Measurements from ENCODE around the gene TSPOAP1. TPM values are rescaled to one million over a fixed set of nuclear protein-coding genes. Genes with fewer than 3 reads are reported as not detected.

TSPOAP1 gene
- total RNA-seq, 1 experiment from 2014 or later = 4.3 TPM

DNA sequence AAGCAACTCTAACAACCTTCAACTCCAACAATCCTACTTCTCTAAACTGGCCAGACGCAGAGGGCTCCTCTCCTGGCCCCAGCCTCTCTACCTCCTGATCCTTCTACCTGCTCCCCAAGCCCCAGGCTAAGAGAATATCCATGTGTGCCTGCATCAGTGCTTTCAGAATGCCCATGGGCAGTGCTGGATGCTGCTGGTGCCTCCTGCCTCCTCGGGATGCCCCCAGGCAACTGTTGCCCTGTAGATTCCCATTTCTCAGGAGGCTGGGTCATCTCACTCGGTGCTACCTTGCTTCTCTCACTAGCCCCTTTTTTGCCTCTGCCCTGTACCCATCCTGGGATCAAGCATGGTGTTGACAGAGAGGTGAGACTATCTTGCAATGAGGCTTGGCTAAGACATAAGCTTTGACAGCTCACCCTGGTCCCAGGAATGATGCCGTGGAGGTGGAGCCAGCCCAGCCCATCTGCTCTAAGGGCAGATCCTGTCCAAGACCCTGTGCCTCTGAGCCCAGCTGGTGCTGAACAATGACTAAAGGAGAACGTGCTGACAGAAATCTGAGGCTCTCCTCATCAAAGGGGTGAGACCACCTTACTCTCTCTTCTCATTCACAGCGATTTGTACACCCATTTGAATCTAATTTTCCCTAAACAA, 42.8 kb upstream of the TSPOAP1 start:
- Histone ChIP-seq H2AFZ (ENCODE audit: low read length) (no peak overlapping the region), H3K4me2 (ENCODE audit: low read length) (no peak overlapping the region), H3K27me3 (ENCODE audit: low read length) (no peaks in the 10 kb centered on the region), H3K79me2 (ENCODE audit: low read length) (no peaks in the 10 kb centered on the region), H3K27ac (ENCODE audit: low read length) (no peak overlapping the region), H4K20me1 (ENCODE audit: low read length) (no peaks in the 10 kb centered on the region), H3K9me2 (replicated peaks; ENCODE audit: low read length) (no peaks in the 10 kb centered on the region), H3K9ac (ENCODE audit: low read length) (no peak overlapping the region), H3K36me3 (ENCODE audit: low read depth, low read length) (no peaks in the 10 kb centered on the region), H3F3A (ENCODE audit: low read length, unreplicated experiment) (no peaks in the 10 kb centered on the region), H3K4me1 (ENCODE audit: insufficient read depth, low read length) (peaks cover 6% of the 10 kb centered on the region), H3K9me3 (ENCODE audit: low read length) (no peaks in the 10 kb centered on the region), H3K4me3 (ENCODE audit: low read length) (no peak overlapping the region)
- ATAC-seq (no peak), DNase-seq (no peak)
- ChIA-PET POLR2A (ENCODE audit: unreplicated experiment) (no interaction called here), CTCF (no interaction called here)
- BruUV-seq (replicated peaks) = no TSS peak
- TF ChIP-seq EZH2 (IDR thresholded peaks at IDR 0.05; ENCODE audit: low read length, unreplicated experiment) (no peak), CTCF (conservative IDR thresholded peaks at IDR 0.05; ENCODE audit: low read depth, low read length) (no peak)
- intact Hi-C loops (cut with micrococcal nuclease) = no loop called here

GRCh38 chr17:58370716-58371115, 42.1 kb upstream of the TSPOAP1 start:
- H3K27ac ChIP-seq (ENCODE audit: low read length) = no peak overlapping the region
- no peak overlapping the region for H3K4me3 ChIP-seq (ENCODE audit: low read length)
- ATAC-seq = no peak
- H3K9ac ChIP-seq (ENCODE audit: low read length) = no peak overlapping the region
- H3K27me3 ChIP-seq (ENCODE audit: low read length) = no peaks in the 10 kb centered on the region
- no peak overlapping the region for H2AFZ ChIP-seq (ENCODE audit: low read length)
- no peaks in the 10 kb centered on the region for H3F3A ChIP-seq (ENCODE audit: low read length, unreplicated experiment)
- no peaks in the 10 kb centered on the region for H4K20me1 ChIP-seq (ENCODE audit: low read length)
- H3K79me2 ChIP-seq (ENCODE audit: low read length) = no peaks in the 10 kb centered on the region
- TF ChIP-seq EZH2 (IDR thresholded peaks at IDR 0.05; ENCODE audit: low read length, unreplicated experiment) (no peak), CTCF (conservative IDR thresholded peaks at IDR 0.05; ENCODE audit: low read depth, low read length) (no peak), EZH2phosphoT487 (IDR thresholded peaks at IDR 0.05; ENCODE audit: borderline replicate concordance, low read length) (no peak)
- no peaks in the 10 kb centered on the region for H3K9me3 ChIP-seq (ENCODE audit: low read length)
- H3K4me1 ChIP-seq (ENCODE audit: insufficient read depth, low read length) = 0 out of 2 replicates have a peak, but pooled peaks cover 2% of the 10 kb centered on the region
- H3K4me2 ChIP-seq (ENCODE audit: low read length) = no peak overlapping the region
- no peak for DNase-seq
- intact Hi-C loops (cut with micrococcal nuclease) = no loop called here
- ChIA-PET POLR2A (ENCODE audit: unreplicated experiment) (no interaction called here), CTCF (no interaction called here)
- H3K36me3 ChIP-seq (ENCODE audit: low read depth, low read length) = no peaks in the 10 kb centered on the region
- H3K9me2 ChIP-seq (replicated peaks; ENCODE audit: low read length) = no peaks in the 10 kb centered on the region
- no TSS peak for BruUV-seq (replicated peaks)

GRCh38 chr17:58370309-58370708, 41.7 kb upstream of the TSPOAP1 start:
- POLR2A ChIA-PET (ENCODE audit: unreplicated experiment) = no interaction called here
- no peaks in the 10 kb centered on the region for H4K20me1 ChIP-seq (ENCODE audit: low read length)
- CTCF ChIA-PET = no interaction called here
- no peak overlapping the region for H3K4me3 ChIP-seq (ENCODE audit: low read length)
- no TSS peak for BruUV-seq (replicated peaks)
- no peak overlapping the region for H3K27ac ChIP-seq (ENCODE audit: low read length)
- H3K9me2 ChIP-seq (replicated peaks; ENCODE audit: low read length) = no peaks in the 10 kb centered on the region
- TF ChIP-seq EZH2 (IDR thresholded peaks at IDR 0.05; ENCODE audit: low read length, unreplicated experiment) (no peak), EZH2phosphoT487 (IDR thresholded peaks at IDR 0.05; ENCODE audit: borderline replicate concordance, low read length) (no peak), CTCF (conservative IDR thresholded peaks at IDR 0.05; ENCODE audit: low read depth, low read length) (no peak)
- H3K9ac ChIP-seq (ENCODE audit: low read length) = no peak overlapping the region
- no peaks in the 10 kb centered on the region for H3K79me2 ChIP-seq (ENCODE audit: low read length)
- H3K36me3 ChIP-seq (ENCODE audit: low read depth, low read length) = no peaks in the 10 kb centered on the region
- DNase-seq (no peak), ATAC-seq (no peak)
- intact Hi-C loops (cut with micrococcal nuclease) = no loop called here
- no peaks in the 10 kb centered on the region for H3F3A ChIP-seq (ENCODE audit: low read length, unreplicated experiment)
- no peaks in the 10 kb centered on the region for H3K4me1 ChIP-seq (ENCODE audit: insufficient read depth, low read length)
- H3K27me3 ChIP-seq (ENCODE audit: low read length) = no peaks in the 10 kb centered on the region
- no peak overlapping the region for H2AFZ ChIP-seq (ENCODE audit: low read length)
- H3K9me3 ChIP-seq (ENCODE audit: low read length) = no peaks in the 10 kb centered on the region
- H3K4me2 ChIP-seq (ENCODE audit: low read length) = no peak overlapping the region

Data from PC-3 (cell line).